Lower lobe of right lung (tissue), 2 donors: ENCODE data around the gene ZNF148. TPM values are rescaled to one million over a fixed set of nuclear protein-coding genes. Genes with fewer than 3 reads are reported as not detected.

Experiments
- ATAC-seq, 2 donors: fragments of 200-7000 bp; cut with Tn5 transposase; one replicate each; pipeline ENCODE4 v1.9.1; 2020 to 2022; ENCODE audit warnings: mild to moderate bottlenecking in 2 of 2, moderate library complexity in 2 of 2
- DNase-seq: peaks from one replicate; pipeline ENCODE4 v3.0.0-alpha.2; 2020
- H3K27ac ChIP-seq: fragments of 200-600 bp; one replicate; pipeline ENCODE4 v1.8.0; 2022
- H3K27me3 ChIP-seq: fragments of 200-600 bp; one replicate; pipeline ENCODE4 v1.8.0; 2022; ENCODE audit warnings: low read depth
- H3K36me3 ChIP-seq: fragments of 200-600 bp; one replicate; pipeline ENCODE4 v1.8.0; 2022; ENCODE audit warnings: mild to moderate bottlenecking
- H3K4me1 ChIP-seq: fragments of 200-600 bp; one replicate; pipeline ENCODE4 v1.8.0; 2022
- H3K4me3 ChIP-seq: fragments of 200-600 bp; one replicate; pipeline ENCODE4 v1.8.0; 2022; ENCODE audit warnings: mild to moderate bottlenecking
- H3K9me3 ChIP-seq: fragments of 200-600 bp; one replicate; pipeline ENCODE4 v1.8.0; 2022
- intact Hi-C: fragments of 100-400 bp; cut with DNase I; formaldehyde crosslinking; loops from one replicate; pipeline ENCODE4 v1.11.0; 2022
- long read RNA-seq: library from polyadenylated mRNA; unstranded; transcript quantifications from one replicate; pipeline ENCODE4 v2.0.0, GENCODE V29; 2021
- total RNA-seq: library from RNA; stranded (reverse); fragmentation: NEBNext Ultra II Directional; extraction: Animal tissue kit (Norgen Biotek cat#: 25700); gene quantifications from one replicate; pipeline ENCODE4 v1.2.1, GENCODE V29; 2021
- TF ChIP-seq, protein P1 (sequence below): fragments of 200-600 bp; IDR thresholded peaks from one replicate; pipeline ENCODE4 v1.8.0; 2022; ENCODE audit warnings: antibody characterized with exemption, mild to moderate bottlenecking
- donor health status: DM: no; HTN: yes; CAD: no; lungs with severe emphysema.

The ZNF148 gene, protein sequence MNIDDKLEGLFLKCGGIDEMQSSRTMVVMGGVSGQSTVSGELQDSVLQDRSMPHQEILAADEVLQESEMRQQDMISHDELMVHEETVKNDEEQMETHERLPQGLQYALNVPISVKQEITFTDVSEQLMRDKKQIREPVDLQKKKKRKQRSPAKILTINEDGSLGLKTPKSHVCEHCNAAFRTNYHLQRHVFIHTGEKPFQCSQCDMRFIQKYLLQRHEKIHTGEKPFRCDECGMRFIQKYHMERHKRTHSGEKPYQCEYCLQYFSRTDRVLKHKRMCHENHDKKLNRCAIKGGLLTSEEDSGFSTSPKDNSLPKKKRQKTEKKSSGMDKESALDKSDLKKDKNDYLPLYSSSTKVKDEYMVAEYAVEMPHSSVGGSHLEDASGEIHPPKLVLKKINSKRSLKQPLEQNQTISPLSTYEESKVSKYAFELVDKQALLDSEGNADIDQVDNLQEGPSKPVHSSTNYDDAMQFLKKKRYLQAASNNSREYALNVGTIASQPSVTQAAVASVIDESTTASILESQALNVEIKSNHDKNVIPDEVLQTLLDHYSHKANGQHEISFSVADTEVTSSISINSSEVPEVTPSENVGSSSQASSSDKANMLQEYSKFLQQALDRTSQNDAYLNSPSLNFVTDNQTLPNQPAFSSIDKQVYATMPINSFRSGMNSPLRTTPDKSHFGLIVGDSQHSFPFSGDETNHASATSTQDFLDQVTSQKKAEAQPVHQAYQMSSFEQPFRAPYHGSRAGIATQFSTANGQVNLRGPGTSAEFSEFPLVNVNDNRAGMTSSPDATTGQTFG
- 48.2 TPM for total RNA-seq
- long read RNA-seq, full-length matches to known transcripts = 46 of 55 reads
- long read RNA-seq, partial matches to known transcripts = 2 of 55 reads
- long read RNA-seq, other reads (novel, unspliced or antisense) = 7 of 55 reads

DNA sequence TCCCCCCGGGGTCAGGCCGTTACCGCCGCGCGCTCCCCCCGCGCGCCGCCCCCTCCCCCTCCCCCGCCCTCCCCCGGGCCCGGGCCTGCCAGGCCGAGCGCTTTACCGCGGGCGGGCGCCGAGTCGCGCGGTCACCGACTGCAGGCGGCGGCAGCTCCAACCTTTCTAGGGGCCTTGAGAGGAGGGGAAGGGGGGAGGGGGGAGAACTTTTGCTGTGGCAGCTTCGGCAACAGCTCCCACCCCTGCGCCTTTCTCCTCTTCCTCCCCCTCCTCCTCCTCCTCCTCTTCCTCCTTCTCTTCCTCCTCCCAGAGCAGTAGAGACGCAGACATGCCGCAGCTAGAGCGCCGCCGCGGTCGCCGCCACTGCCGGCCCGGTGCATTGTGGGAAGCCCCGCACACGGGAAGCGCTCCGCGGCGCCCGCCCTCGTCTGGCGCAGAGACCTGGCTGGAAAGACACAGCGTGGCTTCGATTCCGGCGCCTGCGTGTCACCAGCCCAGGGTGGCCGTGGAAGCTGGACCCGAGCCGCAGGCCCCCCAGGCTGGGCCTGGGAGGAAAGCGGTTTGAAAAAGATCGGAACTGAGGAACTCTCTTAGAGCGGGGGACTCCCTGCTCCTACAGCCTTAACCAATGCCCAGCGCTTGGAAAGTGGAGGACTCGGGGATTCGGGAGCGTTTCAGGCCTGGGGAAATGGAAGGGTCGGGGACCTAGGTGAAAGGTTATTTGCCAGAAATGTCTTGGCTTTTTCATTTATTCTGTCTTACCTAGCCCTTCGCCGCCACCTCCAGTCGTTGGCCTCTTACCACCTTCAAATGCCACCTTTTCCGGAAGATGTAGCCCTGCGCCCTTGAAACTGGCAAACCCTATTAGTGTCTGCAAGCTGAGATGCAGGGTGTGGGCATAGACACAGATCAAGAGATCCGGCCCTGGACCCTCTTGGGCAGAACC is at the start of gene ZNF148:
Gene ZNF148, minus strand, starts transcription at position 330 of the 946 bp plus-strand sequence. CDS start 61,685 bp downstream, outside the sequence.
- H3K4me3 ChIP-seq = peak within 1 kb of the TSS; percentile 87
- ATAC-seq (peak; percentile 99), DNase-seq (peak; percentile 95)
- TF ChIP-seq, protein P1, sequence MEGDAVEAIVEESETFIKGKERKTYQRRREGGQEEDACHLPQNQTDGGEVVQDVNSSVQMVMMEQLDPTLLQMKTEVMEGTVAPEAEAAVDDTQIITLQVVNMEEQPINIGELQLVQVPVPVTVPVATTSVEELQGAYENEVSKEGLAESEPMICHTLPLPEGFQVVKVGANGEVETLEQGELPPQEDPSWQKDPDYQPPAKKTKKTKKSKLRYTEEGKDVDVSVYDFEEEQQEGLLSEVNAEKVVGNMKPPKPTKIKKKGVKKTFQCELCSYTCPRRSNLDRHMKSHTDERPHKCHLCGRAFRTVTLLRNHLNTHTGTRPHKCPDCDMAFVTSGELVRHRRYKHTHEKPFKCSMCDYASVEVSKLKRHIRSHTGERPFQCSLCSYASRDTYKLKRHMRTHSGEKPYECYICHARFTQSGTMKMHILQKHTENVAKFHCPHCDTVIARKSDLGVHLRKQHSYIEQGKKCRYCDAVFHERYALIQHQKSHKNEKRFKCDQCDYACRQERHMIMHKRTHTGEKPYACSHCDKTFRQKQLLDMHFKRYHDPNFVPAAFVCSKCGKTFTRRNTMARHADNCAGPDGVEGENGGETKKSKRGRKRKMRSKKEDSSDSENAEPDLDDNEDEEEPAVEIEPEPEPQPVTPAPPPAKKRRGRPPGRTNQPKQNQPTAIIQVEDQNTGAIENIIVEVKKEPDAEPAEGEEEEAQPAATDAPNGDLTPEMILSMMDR = peak; percentile 7
- H3K4me1 ChIP-seq = peaks cover 25% of the 10 kb centered on the region
- H3K36me3 ChIP-seq = no peaks in the 10 kb centered on the region
- peak within 1 kb of the TSS; percentile 94 for H3K27ac ChIP-seq
- intact Hi-C loops = no loop called here
- no peaks in the 10 kb centered on the region for H3K27me3 ChIP-seq
- no peaks in the 10 kb centered on the region for H3K9me3 ChIP-seq

DNA sequence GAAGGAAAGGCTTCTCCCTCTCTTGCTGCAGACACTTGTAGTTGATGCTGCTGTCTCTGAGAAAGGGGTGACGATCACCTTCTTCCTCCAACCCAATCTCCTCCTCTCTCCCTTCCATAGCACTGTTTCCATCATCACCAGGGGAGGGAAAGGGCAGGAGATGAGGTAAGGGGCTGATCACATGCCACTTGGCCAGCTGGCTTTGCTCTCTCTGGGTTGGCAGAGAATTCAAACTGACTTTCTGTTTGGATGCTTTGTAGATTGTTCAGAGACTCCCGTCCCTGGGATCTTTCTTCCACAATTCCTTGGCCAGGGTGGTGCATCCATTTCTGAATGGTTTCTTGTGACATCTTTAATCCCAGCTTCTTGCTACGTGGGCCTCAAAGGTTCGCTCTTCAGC is 43.2 kb upstream of the ZNF148 start:
- intact Hi-C loops = no loop called here
- TF ChIP-seq, protein P1 = no peak
- H3K4me1 ChIP-seq = no peaks in the 10 kb centered on the region
- H3K27ac ChIP-seq = no peak overlapping the region
- H3K9me3 ChIP-seq = no peaks in the 10 kb centered on the region
- no peak for DNase-seq
- ATAC-seq = no peak
- H3K4me3 ChIP-seq = no peak overlapping the region
- H3K36me3 ChIP-seq = no peaks in the 10 kb centered on the region
- H3K27me3 ChIP-seq = no peaks in the 10 kb centered on the region

DNA sequence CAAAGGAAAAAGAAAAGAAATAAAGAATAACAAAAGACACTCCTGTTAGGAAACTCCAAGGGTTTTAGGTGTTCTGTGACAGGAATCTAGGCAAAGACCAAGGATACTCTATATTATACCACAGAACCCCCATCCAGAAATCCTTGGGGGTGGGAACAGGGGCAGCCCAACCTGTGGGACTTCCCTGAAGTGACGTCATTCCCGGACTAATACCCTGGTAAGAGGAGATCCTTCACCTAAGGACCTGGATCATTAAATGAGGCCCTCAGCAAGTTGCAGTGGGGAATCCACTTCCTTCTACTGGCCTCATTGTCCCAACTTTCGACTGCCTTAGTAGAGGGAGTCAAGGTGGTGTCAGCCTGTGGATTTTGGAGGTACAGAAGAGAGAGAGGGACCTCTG is 41.1 kb upstream of the ZNF148 start:
- DNase-seq (no peak), ATAC-seq (no peak)
- H3K4me1 ChIP-seq = no peaks in the 10 kb centered on the region
- no peaks in the 10 kb centered on the region for H3K36me3 ChIP-seq
- H3K4me3 ChIP-seq = no peak overlapping the region
- no peak overlapping the region for H3K27ac ChIP-seq
- H3K27me3 ChIP-seq = no peaks in the 10 kb centered on the region
- TF ChIP-seq, protein P1 = no peak
- H3K9me3 ChIP-seq = no peaks in the 10 kb centered on the region
- intact Hi-C loops = no loop called here

DNA sequence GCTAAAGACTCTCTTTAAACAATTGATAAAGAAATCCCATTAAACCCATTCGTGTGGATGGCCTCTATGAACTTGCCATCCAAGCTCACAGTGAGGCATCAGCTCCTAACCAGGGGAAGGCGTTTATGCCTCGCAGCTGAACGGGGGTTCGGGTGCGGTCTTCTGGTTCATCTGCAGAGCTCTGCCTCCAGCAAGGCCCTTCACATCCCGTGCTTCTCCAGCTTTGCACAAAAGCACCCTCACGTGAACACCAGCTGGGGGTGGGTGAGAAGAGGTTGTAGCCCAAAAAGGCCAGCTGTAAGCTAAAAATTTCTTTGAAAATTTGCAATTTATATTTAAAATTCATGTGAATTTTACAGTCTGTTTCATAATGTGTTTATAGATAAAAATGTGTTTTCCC is 39.5 kb upstream of the ZNF148 start:
- no peak for ATAC-seq
- DNase-seq = no peak
- TF ChIP-seq, protein P1 = no peak
- Histone ChIP-seq H3K36me3 (no peaks in the 10 kb centered on the region), H3K27ac (no peak overlapping the region), H3K4me3 (no peak overlapping the region), H3K9me3 (no peaks in the 10 kb centered on the region), H3K27me3 (no peaks in the 10 kb centered on the region), H3K4me1 (no peaks in the 10 kb centered on the region)
- intact Hi-C loops = no loop called here

DNA sequence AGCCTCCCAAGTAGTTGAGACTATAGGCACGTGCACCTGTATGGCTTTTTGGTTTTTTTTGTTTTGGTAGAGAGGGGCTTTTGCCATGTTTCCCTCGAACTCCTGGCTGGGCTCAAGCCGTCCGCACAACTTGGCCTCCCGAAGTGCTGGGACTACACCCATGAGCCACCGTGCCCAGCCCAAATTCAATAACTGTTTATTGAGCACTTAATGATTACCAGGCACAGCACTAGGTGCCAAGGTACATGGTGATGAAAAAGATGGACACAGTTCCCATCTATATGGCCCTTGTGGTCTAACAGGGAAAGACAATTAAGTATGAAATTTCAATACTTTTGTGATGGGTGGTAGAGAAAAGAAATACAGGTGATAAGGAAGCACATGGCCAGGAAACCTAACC is 35.8 kb upstream of the ZNF148 start:
- DNase-seq (no peak), ATAC-seq (no peak)
- no peak overlapping the region for H3K4me3 ChIP-seq
- intact Hi-C loops = no loop called here
- H3K9me3 ChIP-seq = no peaks in the 10 kb centered on the region
- TF ChIP-seq, protein P1 = no peak
- H3K36me3 ChIP-seq = no peaks in the 10 kb centered on the region
- no peaks in the 10 kb centered on the region for H3K4me1 ChIP-seq
- H3K27me3 ChIP-seq = no peaks in the 10 kb centered on the region
- no peak overlapping the region for H3K27ac ChIP-seq
